ENCODE data around the gene TBCD.
"Not testable (repeated sequence)": the region's sequence is repeated elsewhere in the genome, so short reads cannot be mapped to it uniquely, and the experiment has no call there.

TBCD gene

DNA sequence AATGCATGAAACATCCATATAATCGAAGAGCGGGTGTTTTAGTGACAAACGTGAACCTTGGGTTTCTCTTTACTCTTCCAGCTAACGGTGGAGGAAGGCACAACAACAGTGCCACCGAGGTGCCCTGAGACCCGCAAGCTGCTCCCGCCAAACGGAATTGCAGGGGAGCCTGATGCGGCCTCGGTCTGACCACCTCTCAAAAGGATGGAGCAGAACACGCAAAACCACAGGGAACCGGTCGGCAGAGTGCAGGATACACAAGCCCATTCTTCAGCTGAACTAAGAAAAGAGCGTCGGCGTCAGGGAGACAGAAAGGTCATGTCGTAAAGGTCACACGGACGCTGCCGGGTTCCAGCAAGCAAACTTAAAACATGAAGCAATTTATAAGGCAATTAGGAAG is 197.5 kb downstream of the TBCD start:
- no peak for DNase-seq (ENCODE audit: low read depth in 1 of 2, low spot score in 1 of 2)

DNA sequence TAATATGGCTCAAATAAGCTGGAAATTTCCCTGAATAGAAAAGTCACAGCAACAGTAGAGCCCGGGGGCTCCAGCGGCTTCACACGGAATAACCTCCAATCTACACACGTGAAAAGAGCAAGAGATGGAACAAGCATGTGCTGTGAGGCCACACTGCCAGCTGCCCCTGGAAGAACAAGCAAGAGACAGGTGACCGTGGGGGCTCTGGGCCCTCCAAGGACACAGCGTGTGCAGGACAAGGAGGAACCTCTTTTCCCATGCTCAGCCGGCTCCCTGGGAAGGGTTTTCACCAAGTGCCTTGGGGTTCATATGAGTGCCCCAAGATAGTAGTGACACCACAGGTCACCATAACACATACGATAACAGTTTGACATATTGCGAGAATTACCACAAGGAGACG is 198.1 kb downstream of the TBCD start:
- no peak for DNase-seq (ENCODE audit: low read depth in 1 of 2, low spot score in 1 of 2)

DNA sequence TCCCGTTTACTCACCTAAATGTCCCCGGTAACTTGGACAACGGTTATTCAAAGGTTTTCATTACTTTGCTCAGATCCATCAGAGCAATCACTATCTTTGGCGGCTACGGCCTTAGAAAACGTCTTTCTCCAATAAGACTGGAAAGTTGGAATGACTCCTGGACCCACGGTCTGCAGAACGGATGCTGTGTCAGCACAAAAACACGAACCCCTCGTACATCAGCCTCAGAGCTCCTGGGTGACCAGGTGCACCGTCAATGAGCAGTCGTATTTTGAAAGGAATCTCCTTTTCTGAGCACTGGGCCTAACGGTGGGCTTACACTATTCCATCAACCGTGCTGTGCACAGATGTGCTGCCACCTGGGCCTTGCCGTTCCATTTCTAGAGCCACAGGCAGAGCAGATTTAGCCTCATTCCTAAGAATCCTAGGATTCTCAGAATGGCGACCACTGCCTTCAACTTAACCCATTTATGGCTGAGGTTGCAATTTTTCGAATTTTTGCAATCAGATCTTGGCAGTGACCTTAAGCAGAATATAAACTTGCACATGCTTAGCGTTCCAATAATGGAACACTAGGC is 198.7 kb downstream of the TBCD start:
- no peak for DNase-seq (ENCODE audit: low read depth in 1 of 2, low spot score in 1 of 2)

DNA sequence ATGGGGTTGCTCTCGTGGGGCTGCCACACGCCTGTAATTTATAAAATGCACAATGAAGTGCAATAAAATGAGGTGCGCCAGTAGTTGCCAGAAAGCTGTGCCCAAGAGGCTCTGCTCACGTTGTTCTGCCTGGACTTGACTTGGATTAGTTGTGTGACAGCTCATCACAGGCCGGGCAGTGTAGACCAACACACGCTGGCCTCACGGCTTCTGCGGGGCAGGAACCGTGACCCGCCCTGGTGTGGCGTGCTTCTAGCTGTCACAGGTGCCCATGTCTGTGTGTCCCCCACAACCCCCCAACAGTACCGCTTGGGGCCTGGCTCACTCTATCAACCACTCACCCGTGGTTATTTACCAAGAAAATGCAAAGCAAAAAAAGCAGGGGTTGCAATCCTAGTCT is 200.2 kb downstream of the TBCD start:
- no peak for DNase-seq (ENCODE audit: low read depth in 1 of 2, low spot score in 1 of 2)

DNA sequence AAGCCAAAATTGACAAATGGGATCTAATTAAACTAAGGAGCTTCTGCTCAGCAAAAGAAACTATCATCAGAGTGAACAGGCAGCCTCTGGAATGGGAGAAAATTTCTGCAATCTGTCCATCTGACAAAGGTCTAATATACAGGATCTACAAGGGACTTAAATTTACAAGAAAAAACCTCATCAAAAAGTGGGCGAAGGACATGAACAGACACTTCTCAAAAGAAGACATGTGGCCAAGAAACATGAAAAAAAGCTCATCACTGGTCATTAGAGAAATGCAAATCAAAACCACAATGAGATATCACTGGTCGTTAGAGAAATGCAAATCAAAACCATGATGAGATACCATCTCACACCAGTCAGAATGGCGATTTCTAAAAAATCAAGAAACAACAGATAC is 203.2 kb downstream of the TBCD start:
- DNase-seq (ENCODE audit: low read depth in 1 of 2, low spot score in 1 of 2), result not testable (repeated sequence)

DNA sequence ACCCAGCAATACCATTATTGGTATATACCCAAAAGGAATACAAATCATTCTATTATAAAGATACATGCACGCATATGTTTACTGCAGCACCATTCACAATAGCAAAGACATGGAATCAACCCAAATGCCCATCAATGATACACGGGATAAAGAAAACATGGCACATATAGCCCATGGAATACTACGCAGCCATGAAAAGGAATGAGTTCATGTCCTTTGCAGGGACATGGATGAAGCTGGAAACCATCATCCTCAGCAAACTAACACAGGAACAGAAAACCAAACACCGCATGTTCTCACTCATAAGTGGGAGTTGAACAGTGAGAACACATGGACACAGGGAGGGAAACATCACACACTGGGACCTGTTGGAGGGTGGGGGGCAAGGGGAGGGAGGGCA is 203.8 kb downstream of the TBCD start:
- DNase-seq (ENCODE audit: low read depth in 1 of 2, low spot score in 1 of 2), result not testable (repeated sequence)

DNA sequence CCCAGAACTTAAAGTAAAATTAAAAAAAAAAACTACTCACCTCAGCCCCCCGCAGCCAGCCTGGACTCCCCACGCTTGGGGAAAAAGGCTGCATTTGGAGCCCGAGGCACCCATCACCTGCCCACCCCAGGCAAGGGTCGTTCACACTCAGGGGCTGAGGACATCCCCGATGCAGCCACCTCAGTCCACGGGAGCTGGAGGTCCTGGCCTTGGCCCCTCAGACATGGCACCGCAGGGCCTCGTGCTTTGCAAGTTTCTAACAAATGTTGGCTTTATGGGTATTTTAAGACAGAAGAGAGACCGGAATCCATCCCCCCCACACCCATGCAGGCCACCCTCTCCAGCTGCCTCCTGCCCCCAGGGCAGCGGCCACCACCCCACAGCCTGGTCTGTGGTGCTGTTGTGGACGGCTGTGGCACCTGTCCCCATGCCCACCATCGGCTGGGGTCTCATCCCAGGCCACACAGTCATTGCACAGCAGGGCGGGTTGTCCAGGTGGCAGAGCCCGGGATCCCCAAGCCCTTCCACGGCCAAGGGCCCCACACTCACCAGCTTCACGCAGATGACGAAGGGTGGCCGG is 204.4 kb downstream of the TBCD start:
- DNase-seq (ENCODE audit: low read depth in 1 of 2, low spot score in 1 of 2), result no peak

DNA sequence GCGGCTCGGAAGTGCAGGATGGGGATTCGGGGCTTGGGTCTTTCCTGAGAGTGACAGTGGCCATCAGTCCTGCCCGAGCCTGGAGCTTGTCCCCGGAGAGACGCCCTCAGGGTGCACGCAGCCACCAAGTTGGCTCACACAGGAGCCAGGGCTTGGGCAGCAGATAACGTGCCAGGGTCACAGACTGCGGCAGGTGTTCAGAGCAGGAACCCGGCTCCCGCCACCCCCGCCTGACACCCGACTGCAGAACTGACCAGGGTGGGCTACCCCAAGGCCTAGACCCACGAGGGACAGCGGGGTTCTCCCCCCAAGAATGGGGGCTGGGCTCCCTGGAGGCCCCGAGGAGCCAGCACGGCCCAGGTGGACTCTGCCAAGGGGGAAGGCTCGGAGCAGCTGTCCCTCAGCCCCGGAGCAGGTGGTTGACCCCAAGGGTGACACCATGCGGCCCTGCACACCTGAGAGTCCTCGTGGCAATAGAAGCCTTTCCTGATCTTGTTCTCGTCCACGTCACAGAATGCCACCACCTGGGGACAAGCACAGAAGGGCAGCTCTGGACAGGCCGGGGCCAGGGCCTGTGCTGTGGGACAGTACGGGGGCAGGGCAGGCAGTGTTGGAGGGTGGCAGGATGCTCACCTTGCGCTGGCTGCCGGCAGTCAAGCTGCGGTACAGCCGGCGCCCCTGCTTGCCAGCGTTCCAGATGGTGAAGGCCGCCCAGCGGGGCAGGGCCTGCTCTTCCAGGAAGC is 205.0 kb downstream of the TBCD start:
- no peak for DNase-seq (ENCODE audit: low read depth in 1 of 2, low spot score in 1 of 2)

DNA sequence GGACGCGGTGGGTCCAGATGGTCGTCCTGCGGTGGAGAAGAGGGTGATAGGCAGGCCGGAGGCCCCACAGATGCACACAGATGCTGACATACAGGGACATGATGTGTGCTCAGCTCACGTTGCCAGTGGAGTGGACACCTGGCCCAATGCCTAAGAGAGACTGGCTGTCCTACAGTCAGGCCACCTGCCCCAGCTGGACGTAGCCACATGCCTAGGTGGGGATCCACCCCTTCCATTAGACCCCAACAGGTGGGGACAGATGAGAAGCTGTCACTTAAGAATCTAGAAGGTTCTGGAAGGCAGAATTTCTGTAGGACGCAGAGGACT is 205.6 kb downstream of the TBCD start:
- DNase-seq (ENCODE audit: low read depth in 1 of 2, low spot score in 1 of 2), result no peak

DNA sequence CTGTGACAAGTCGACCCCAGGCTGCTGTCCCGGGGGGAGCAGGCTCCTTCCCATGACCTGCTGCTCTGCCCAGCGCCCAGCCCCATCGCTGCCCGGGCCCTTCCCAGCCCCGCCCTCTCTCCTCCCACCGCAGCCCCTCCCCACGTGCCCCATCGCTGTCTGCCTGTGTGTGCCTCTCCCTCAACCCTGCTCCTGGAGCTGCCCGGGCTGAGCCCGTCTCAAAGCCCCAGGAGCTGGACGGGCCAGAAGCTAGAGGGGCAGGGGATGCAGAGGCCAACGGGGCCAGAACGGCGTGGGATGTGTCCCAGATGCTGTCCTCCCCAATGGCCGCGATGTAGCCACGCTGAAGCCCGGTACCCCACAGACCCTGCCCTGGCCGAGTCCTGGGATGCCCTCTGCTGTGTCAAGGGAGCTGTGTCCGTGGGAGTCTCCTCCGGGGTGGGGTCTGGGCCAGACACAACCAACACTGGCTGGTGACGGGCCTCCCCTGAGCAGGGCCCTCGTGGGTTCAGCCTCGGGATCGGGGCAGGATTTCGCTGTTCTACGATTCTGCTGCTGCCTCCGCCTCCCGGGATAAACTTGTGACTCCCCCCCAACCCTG is 206.2 kb downstream of the TBCD start:
- DNase-seq (ENCODE audit: low read depth in 1 of 2, low spot score in 1 of 2), result no peak

DNA sequence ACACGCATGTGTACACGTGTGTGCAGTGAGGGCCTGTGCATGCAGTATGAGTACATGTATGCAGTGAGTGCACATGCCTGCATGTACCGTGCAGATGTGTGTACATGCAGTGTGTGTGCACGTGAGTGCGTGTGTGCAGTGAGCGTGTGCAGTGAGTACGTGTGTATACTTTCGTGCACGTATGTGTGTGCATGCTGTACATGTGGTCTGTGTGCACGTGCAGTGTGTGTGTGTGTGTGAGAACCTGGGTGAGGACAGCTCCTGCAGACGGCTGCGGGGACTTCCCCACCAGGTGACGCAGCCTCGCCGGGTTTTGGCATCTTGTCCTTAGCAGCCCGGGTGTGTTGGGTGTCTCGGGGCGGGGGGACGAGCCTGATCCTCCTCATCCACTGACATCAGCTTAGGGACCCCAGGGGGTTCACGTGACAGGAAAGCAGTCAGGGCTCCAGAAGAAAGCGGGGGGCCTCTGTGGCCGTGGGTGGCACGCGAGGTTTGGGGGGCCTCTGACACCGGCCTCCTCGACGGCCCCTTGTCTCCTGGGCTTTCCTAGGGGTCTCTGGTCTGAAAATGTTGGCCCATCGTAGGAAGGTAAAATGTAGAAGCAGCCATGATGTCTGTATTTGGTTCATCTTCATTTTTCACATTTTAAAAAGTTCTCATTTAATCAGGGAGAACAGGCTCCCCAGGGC is 207.5 kb downstream of the TBCD start:
- no peak for DNase-seq (ENCODE audit: low read depth in 1 of 2, low spot score in 1 of 2)

DNA sequence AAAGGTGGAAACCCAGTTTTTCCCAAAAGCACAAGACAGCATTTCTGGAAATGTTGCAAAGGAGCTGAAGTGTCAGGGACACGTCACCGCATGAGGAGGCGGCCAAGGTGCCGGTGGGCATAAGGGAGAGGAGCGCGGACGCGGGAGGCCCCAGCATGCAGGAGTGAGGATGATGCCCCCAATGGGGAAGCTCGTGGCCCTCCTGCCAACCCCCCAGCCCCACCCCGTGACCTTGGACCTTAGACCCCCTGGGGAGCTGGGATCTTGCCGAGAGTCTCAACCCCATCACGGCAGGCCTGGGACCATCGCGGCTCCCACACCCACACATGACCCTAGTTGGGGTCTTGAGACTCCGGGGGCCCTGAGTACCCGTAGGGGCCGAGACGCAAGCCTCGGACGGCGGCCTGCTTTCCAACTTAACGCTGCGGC is 208.1 kb downstream of the TBCD start:
- no peak for DNase-seq (ENCODE audit: low read depth in 1 of 2, low spot score in 1 of 2)

DNA sequence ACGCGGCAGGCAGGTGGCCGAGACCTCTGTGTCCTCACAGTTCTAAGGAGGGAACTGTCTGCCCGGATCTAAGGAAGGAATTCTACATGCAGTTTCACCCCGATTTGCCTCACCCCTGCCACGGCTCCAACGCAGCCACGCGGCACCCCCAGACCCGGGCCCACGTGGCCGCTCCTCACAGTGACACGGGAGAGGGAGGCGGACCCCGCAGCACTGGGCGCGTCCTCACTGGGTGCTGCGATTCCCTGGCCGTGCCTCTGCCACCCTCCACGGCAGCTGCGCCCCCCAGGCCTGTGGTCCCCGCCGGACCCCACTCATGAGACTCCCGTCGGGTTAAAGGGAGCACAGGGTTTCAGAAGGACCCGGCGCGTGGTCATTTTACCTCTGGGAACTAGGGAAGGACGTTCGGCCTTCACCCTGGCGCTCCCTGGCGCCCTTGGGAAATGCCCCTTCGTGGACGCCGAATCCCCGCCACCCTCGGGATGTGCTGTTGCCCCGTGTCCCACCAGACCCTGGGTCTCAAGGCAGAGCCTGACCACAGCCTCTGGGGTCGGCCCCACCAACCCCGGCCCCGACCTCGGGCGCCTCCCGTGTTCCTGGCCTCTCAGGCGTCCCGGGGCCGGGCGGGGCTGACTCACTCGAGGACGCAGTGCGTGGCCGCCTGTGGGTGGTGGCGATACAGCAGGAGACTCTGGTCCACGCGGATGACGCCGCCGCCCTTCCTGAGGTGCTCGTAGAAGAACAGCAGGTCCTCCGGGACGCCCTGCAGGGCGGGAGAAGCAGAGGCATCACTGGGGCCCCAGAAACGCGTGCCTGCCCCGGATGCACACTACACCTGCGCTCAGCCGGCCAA is 208.8 kb downstream of the TBCD start:
- DNase-seq (ENCODE audit: low read depth in 1 of 2, low spot score in 1 of 2), result no peak

DNA sequence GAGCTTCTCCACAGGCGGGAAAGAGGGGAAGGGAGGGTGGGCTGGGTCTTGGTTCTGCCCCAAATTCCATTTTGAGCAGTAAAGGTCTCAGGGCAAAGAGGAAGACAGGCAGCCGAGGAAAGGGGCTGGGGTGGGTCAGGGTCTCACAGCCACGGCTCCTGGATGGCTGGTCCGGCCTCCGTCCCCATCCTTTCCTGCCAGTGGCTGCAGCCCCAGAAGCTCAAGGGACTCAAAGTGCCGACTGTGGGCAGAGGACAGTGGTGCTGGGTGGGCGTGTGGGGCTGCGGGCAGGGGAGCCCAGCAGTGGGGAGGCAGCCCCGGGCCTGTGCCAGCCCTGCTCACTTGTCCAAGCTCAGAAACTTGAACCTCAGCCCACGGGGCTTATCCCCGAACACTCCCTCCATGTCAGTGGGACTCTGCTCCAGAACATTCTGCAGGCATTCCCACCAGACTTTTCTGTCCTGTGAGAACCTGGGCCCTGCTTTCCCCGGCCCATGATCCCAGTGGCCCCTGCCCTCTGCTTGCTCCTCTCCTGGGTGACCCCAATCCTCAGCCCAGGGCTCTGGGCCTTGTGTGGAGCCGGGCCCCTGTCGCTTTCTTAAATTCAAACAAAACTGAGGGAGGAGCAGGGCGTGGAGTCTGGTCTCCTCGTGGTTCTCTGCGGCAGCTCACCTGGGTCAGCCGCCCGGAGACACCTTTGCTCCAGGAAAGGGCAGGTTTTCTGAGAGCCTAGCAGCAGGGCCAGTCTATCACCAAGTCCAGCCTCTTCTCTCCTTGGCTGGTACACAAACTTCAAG is 209.7 kb downstream of the TBCD start:
- DNase-seq (ENCODE audit: low read depth in 1 of 2, low spot score in 1 of 2), result no peak

DNA sequence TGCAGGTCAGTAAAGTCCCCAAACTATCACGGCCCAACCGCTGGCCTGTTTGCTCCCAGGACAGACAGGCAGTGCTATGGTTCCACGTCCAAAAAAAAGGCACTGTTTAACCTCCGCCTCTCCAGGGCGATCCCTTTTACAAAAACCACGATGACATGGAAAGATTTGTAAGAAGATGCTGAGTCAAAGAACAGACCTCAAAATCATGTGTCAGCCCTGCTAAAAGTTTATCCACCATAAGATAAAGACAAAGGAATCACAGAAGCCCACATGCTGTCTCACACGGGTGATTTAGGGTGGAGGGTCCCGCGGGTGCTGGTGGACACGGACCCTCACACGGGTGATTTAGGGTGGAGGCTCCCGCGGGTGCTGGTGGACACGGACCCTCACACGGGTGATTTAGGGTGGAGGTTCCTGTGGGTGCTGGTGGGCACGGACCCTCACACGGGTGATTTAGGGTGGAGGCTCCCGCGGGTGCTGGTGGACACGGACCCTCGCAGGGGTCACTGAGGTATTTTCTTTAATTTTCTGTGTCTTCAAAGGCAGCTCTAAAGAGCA is 210.4 kb downstream of the TBCD start:
- DNase-seq (ENCODE audit: low read depth in 1 of 2, low spot score in 1 of 2), result no peak

DNA sequence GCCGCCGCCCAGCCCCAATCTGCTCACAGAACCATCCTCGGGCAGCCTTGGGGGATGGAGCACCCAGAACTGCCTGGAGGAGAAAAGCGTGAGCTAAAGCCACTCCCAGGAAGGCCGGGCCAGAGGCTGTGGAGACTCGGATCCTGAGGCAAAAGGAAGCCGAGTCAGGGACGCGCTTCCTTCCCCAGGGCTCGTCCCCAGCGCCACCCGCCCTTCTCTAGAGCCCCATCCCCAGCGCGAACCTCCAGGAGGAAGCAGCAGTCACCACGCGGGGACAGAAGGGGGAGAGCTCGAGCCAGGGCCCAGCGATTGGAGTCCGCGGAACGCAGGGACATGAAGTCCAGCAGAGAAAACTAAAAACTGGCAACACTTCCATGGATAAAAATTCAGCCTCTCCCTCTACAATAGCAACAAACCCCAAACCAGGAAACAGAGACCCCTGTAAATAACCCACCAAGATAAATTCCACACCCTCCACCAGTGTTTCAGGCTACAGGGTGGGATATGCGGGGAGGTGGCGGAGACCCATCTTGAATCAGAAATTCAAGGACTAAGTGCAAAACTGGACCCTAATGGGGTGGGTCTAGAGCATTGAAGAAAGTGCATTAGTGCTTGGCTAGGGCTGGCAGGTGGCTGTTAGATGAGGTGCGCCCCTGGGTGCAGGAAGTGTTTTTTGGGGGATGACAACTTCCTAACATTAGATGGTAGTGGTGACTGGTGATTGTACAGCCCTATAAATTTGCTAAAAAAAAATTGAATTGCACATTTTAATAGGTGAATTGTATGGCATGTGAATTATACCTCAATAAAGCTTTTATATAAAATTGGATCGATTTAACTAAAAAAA is 211.5 kb downstream of the TBCD start:
- DNase-seq (ENCODE audit: low read depth in 1 of 2, low spot score in 1 of 2), result no peak

DNA sequence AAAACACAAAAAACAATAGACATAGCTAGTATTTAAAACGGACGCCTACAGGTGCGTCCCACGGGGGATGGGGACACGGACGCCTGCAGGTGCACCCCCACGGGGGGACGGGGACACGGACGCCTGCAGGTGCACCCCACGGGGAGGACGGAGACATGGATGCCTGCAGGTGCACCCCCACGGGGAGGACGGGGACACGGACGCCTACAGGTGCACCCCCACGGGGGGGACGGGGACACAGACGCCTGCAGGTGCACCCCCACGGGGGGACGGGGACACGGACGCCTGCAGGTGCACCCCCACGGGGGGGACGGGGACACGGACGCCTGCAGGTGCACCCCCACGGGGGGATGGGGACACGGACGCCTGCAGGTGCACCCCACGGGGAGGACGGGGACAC is 212.6 kb downstream of the TBCD start:
- DNase-seq (ENCODE audit: low read depth in 1 of 2, low spot score in 1 of 2), result not testable (repeated sequence)

DNA sequence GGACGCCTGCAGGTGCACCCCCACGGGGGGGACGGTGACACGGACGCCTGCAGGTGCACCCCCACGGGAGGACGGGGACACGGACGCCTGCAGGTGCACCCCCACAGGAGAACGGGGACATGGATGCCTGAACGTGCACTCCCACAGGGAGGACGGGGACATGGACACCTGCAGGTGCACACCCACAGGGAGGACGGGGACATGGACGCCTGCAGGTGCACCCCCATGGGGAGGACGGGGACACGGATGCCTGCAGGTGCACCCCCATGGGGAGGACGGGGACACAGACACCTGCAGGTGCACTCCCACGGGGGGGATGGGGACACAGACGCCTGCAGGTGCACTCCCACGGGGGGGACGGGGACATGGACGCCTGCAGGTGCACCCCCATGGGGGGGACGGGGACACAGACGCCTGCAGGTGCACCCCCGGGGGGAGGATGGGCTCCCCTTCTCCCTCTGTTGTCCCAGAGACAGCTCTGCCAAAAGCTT is 213.0 kb downstream of the TBCD start:
- DNase-seq (ENCODE audit: low read depth in 1 of 2, low spot score in 1 of 2), result no peak

DNA sequence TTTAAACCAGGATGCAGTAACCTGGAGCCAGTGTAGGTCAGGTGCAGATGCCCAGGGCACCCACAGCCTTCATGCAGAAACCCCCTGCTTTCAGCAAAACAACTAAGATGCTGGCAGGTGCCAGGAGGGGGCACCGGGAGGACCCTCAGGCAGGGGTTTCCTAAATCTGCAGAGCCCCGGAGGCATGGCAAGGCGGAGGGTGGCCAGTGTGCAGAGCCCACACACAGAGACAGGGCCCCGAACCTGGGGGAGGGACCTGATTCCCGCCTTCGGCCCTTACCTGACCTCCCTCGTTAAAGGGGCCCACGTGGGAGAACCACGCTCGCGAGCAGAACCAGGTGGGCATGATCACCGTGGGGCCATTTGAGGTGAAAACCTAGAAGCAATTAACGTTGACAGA is 213.5 kb downstream of the TBCD start:
- DNase-seq (ENCODE audit: low read depth in 1 of 2, low spot score in 1 of 2), result no peak

Data from stimulated activated CD4-positive, alpha-beta T cell treated with anti-CD3 and anti-CD28 coated beads, Interleukin-15, amount 100 ng/mL, for 1 hour (primary cell).